ENCODE measurements around the gene WDR70. TPM values are rescaled to one million over a fixed set of nuclear protein-coding genes. Genes with fewer than 3 reads are reported as not detected.
A peak's percentile ranks its signal among the peaks of the same experiment; 100 is the strongest.
"Not testable (repeated sequence)": the region's sequence is repeated elsewhere in the genome, so short reads cannot be mapped to it uniquely, and the experiment has no call there.

Gene WDR70
- total RNA-seq, 1 experiment from 2014 or later = 28.4 TPM

- Histone ChIP-seq H3K36me3 (peaks cover 5% of the 10 kb centered on the region; the same call in 1 of the 2 replicates), H3K4me1 (replicated peaks) (peaks cover 52% of the 10 kb centered on the region), H3K27ac (no peak overlapping the region), H3K4me3 (no peak overlapping the region), H3K27me3 (replicated peaks) (no peaks in the 10 kb centered on the region), H3K9me3 (replicated peaks) (peaks cover 13% of the 10 kb centered on the region; the same call in 1 of the 2 replicates)
- no peak for DNase-seq (ENCODE audit: low read depth in 1 of 2, low spot score in 2 of 2)
Observed at GRCh38 chr5:37774912-37775483, 395.9 kb downstream of the WDR70 start.

GRCh38 chr5:37776826-37777225 is 397.7 kb downstream of the WDR70 start:
- peaks cover 36% of the 10 kb centered on the region for H3K4me1 ChIP-seq (replicated peaks)
- DNase-seq (ENCODE audit: low read depth in 1 of 2, low spot score in 2 of 2) = peak; percentile 43 to 44
- H3K9me3 ChIP-seq (replicated peaks) = peaks cover 13% of the 10 kb centered on the region; the same call in 1 of the 2 replicates
- no peaks in the 10 kb centered on the region for H3K27me3 ChIP-seq (replicated peaks)
- H3K27ac ChIP-seq = peak overlapping the region; percentile 63
- H3K36me3 ChIP-seq = peaks cover 5% of the 10 kb centered on the region; the same call in 1 of the 2 replicates
- no peak overlapping the region for H3K4me3 ChIP-seq

GRCh38 chr5:37777432-37778130 is 398.5 kb downstream of the WDR70 start:
- Histone ChIP-seq H3K27me3 (replicated peaks) (no peaks in the 10 kb centered on the region), H3K36me3 (peaks cover 5% of the 10 kb centered on the region; the same call in 1 of the 2 replicates), H3K27ac (peak overlapping the region; percentile 63), H3K9me3 (replicated peaks) (peaks cover 13% of the 10 kb centered on the region; the same call in 1 of the 2 replicates), H3K4me3 (no peak overlapping the region), H3K4me1 (replicated peaks) (peaks cover 28% of the 10 kb centered on the region)
- peak; percentile 29 to 52 for DNase-seq (ENCODE audit: low read depth in 1 of 2, low spot score in 2 of 2)

- H3K9me3 ChIP-seq (replicated peaks); H3K27me3 ChIP-seq (replicated peaks); DNase-seq (ENCODE audit: low read depth in 1 of 2, low spot score in 2 of 2); H3K27ac ChIP-seq; H3K4me3 ChIP-seq; H3K36me3 ChIP-seq: not testable (repeated sequence)
- peaks cover 18% of the 10 kb centered on the region for H3K4me1 ChIP-seq (replicated peaks)
Observed at GRCh38 chr5:37781409-37781808, 402.3 kb downstream of the WDR70 start.

- H3K27me3 ChIP-seq (replicated peaks) = no peaks in the 10 kb centered on the region
- peak overlapping the region; percentile 43; the same call in 1 of the 2 replicates for H3K27ac ChIP-seq
Observed at GRCh38 chr5:37786416-37786815, 407.3 kb downstream of the WDR70 start.

GRCh38 chr5:37786862-37787519 is 407.9 kb downstream of the WDR70 start:
- Histone ChIP-seq H3K36me3 (no peaks in the 10 kb centered on the region), H3K27me3 (replicated peaks) (no peaks in the 10 kb centered on the region), H3K27ac (peak overlapping the region; percentile 43), H3K4me3 (no peak overlapping the region), H3K9me3 (replicated peaks) (0 out of 2 replicates have a peak, but pooled peaks cover 4% of the 10 kb centered on the region), H3K4me1 (replicated peaks) (peaks cover 22% of the 10 kb centered on the region)
- DNase-seq (ENCODE audit: low read depth in 1 of 2, low spot score in 2 of 2) = peak in 1 of 2 experiments; percentile 48

More at GRCh38 chr5:37786416-37786815, 407.3 kb downstream of the WDR70 start:
- H3K4me1 ChIP-seq (replicated peaks) = peaks cover 22% of the 10 kb centered on the region
- H3K4me3 ChIP-seq = no peak overlapping the region
- H3K36me3 ChIP-seq = no peaks in the 10 kb centered on the region
- H3K9me3 ChIP-seq (replicated peaks) = no peaks in the 10 kb centered on the region
- DNase-seq (ENCODE audit: low read depth in 1 of 2, low spot score in 2 of 2) = no peak

GRCh38 chr5:37787742-37788141 is 408.6 kb downstream of the WDR70 start:
- Histone ChIP-seq H3K27me3 (replicated peaks) (no peaks in the 10 kb centered on the region), H3K36me3 (no peaks in the 10 kb centered on the region), H3K4me3 (no peak overlapping the region), H3K27ac (peak overlapping the region; percentile 43), H3K4me1 (replicated peaks) (peaks cover 22% of the 10 kb centered on the region), H3K9me3 (replicated peaks) (0 out of 2 replicates have a peak, but pooled peaks cover 4% of the 10 kb centered on the region)
- no peak for DNase-seq (ENCODE audit: low read depth in 1 of 2, low spot score in 2 of 2)

GRCh38 chr5:37789991-37790390 is 410.9 kb downstream of the WDR70 start:
- DNase-seq (ENCODE audit: low read depth in 1 of 2, low spot score in 2 of 2) = peak in 1 of 2 experiments; percentile 36
- peak overlapping the region; percentile 37; the same call in 1 of the 2 replicates for H3K27ac ChIP-seq

GRCh38 chr5:37791321-37791720 is 412.2 kb downstream of the WDR70 start:
- Histone ChIP-seq H3K9me3 (replicated peaks) (peaks cover 14% of the 10 kb centered on the region), H3K27ac (no peak overlapping the region), H3K4me3 (no peak overlapping the region), H3K36me3 (no peaks in the 10 kb centered on the region), H3K27me3 (replicated peaks) (no peaks in the 10 kb centered on the region), H3K4me1 (replicated peaks) (peaks cover 18% of the 10 kb centered on the region)
- no peak for DNase-seq (ENCODE audit: low read depth in 1 of 2, low spot score in 2 of 2)

More at GRCh38 chr5:37789991-37790390, 410.9 kb downstream of the WDR70 start:
- no peaks in the 10 kb centered on the region for H3K27me3 ChIP-seq (replicated peaks)
- H3K9me3 ChIP-seq (replicated peaks) = 0 out of 2 replicates have a peak, but pooled peaks cover 6% of the 10 kb centered on the region
- H3K36me3 ChIP-seq = no peaks in the 10 kb centered on the region
- H3K4me1 ChIP-seq (replicated peaks) = peaks cover 22% of the 10 kb centered on the region
- H3K4me3 ChIP-seq = no peak overlapping the region

- H3K4me3 ChIP-seq = no peak overlapping the region
- no peak overlapping the region for H3K27ac ChIP-seq
Observed at GRCh38 chr5:37792975-37793631, 414.0 kb downstream of the WDR70 start.

GRCh38 chr5:37795292-37795691 is 416.2 kb downstream of the WDR70 start:
- H3K36me3 ChIP-seq; H3K27me3 ChIP-seq (replicated peaks); H3K27ac ChIP-seq; H3K4me3 ChIP-seq; DNase-seq (ENCODE audit: low read depth in 1 of 2, low spot score in 2 of 2); H3K4me1 ChIP-seq (replicated peaks): not testable (repeated sequence)
- peaks cover 14% of the 10 kb centered on the region for H3K9me3 ChIP-seq (replicated peaks)

More at GRCh38 chr5:37792975-37793631, 414.0 kb downstream of the WDR70 start:
- Histone ChIP-seq H3K27me3 (replicated peaks) (no peaks in the 10 kb centered on the region), H3K9me3 (replicated peaks) (peaks cover 14% of the 10 kb centered on the region), H3K4me1 (replicated peaks) (peaks cover 6% of the 10 kb centered on the region; the same call in 1 of the 2 replicates), H3K36me3 (no peaks in the 10 kb centered on the region)
- no peak for DNase-seq (ENCODE audit: low read depth in 1 of 2, low spot score in 2 of 2)

GRCh38 chr5:37796435-37796834 is 417.3 kb downstream of the WDR70 start:
- H3K27me3 ChIP-seq (replicated peaks); H3K36me3 ChIP-seq; DNase-seq (ENCODE audit: low read depth in 1 of 2, low spot score in 2 of 2); H3K27ac ChIP-seq; H3K4me3 ChIP-seq; H3K4me1 ChIP-seq (replicated peaks): not testable (repeated sequence)
- peaks cover 14% of the 10 kb centered on the region for H3K9me3 ChIP-seq (replicated peaks)

GRCh38 chr5:37799865-37800421 is 420.8 kb downstream of the WDR70 start:
- Histone ChIP-seq H3K9me3 (replicated peaks) (peaks cover 12% of the 10 kb centered on the region), H3K4me3 (no peak overlapping the region), H3K36me3 (no peaks in the 10 kb centered on the region), H3K27me3 (replicated peaks) (no peaks in the 10 kb centered on the region), H3K27ac (no peak overlapping the region), H3K4me1 (replicated peaks) (no peaks in the 10 kb centered on the region; the same call in 1 of the 2 replicates)
- DNase-seq (ENCODE audit: low read depth in 1 of 2, low spot score in 2 of 2) = no peak

All from SJSA1 (cell line).